Dedifferentiated amniotic fluid mesenchymal stem cell (primary cell): ENCODE measurements around the gene CNKSR2.

Experiments
- DNase-seq: peaks from one replicate; pipeline ENCODE4 v3.0.0-alpha.2; 2016; ENCODE audit errors: extremely low spot score

Gene CNKSR2

GRCh38 chrX:21374163-21374993 lies at the start of gene CNKSR2:
Gene CNKSR2, plus strand, starts transcription at chrX:21374418. Its CDS starts 480 bp downstream, at chrX:21374898.
- no peak for DNase-seq

- no peak for DNase-seq
Measured at GRCh38 chrX:21354725-21355124, 19.5 kb upstream of the CNKSR2 start.

GRCh38 chrX:21355831-21356230 lies 18.4 kb upstream of the CNKSR2 start:
- no peak for DNase-seq

- DNase-seq = no peak
Measured at GRCh38 chrX:21369613-21370012, 4.6 kb upstream of the CNKSR2 start.

GRCh38 chrX:21373001-21373400 lies 1.2 kb upstream of the CNKSR2 start:
- DNase-seq = no peak

- DNase-seq = no peak
Measured at GRCh38 chrX:21373637-21374162, 518 bp upstream of the CNKSR2 start.

GRCh38 chrX:21374994-21375707 lies 933 bp downstream of the CNKSR2 start:
- no peak for DNase-seq

GRCh38 chrX:21375708-21376009 lies 1.4 kb downstream of the CNKSR2 start:
- no peak for DNase-seq

- no peak for DNase-seq
Measured at GRCh38 chrX:21376636-21377035, 2.4 kb downstream of the CNKSR2 start.

- no peak for DNase-seq
Measured at GRCh38 chrX:21379991-21380390, 5.8 kb downstream of the CNKSR2 start.

GRCh38 chrX:21382715-21383114 lies 8.5 kb downstream of the CNKSR2 start:
- no peak for DNase-seq

- no peak for DNase-seq
Measured at GRCh38 chrX:21383546-21383945, 9.3 kb downstream of the CNKSR2 start.

GRCh38 chrX:21384178-21384577 lies 10.0 kb downstream of the CNKSR2 start:
- DNase-seq = no peak

- no peak for DNase-seq
Measured at GRCh38 chrX:21394792-21395191, 20.6 kb downstream of the CNKSR2 start.

GRCh38 chrX:21398426-21398825 lies 24.2 kb downstream of the CNKSR2 start:
- no peak for DNase-seq

GRCh38 chrX:21400408-21401121 lies 26.3 kb downstream of the CNKSR2 start:
- no peak for DNase-seq

- DNase-seq = no peak
Measured at GRCh38 chrX:21408307-21408706, 34.1 kb downstream of the CNKSR2 start.

- no peak for DNase-seq
Measured at GRCh38 chrX:21408788-21409187, 34.6 kb downstream of the CNKSR2 start.

- DNase-seq = no peak
Measured at GRCh38 chrX:21412029-21412428, 37.8 kb downstream of the CNKSR2 start.

GRCh38 chrX:21412883-21413282 lies 38.7 kb downstream of the CNKSR2 start:
- DNase-seq = no peak

- no peak for DNase-seq
Measured at GRCh38 chrX:21427086-21427485, 52.9 kb downstream of the CNKSR2 start.

GRCh38 chrX:21437036-21437435 lies 62.8 kb downstream of the CNKSR2 start:
- DNase-seq = no peak
